ENCODE measurements around the gene KCNH4.
"Not testable (repeated sequence)": the region's sequence is repeated elsewhere in the genome, so short reads cannot be mapped to it uniquely, and the experiment has no call there.

KCNH4 gene

GRCh38 chr17:42193969-42194899, 13.3 kb upstream of the KCNH4 start, which contains the start of gene GHDC:
GHDC (minus strand) TSS chr17:42194494; CDS start chr17:42193581, 913 bp downstream.
- peak; percentile 32 for DNase-seq (ENCODE audit: low read depth, low spot score)

- DNase-seq (ENCODE audit: low read depth, low spot score): no peak
Observed at GRCh38 chr17:42193216-42193968, 12.4 kb upstream of the KCNH4 start.

- no peak for DNase-seq (ENCODE audit: low read depth, low spot score)
Observed at GRCh38 chr17:42192189-42193126, 11.5 kb upstream of the KCNH4 start.

- no peak for DNase-seq (ENCODE audit: low read depth, low spot score)
Observed at GRCh38 chr17:42191275-42191608, 10.3 kb upstream of the KCNH4 start.

GRCh38 chr17:42190491-42191274, 9.7 kb upstream of the KCNH4 start:
- no peak for DNase-seq (ENCODE audit: low read depth, low spot score)

- no peak for DNase-seq (ENCODE audit: low read depth, low spot score)
Observed at GRCh38 chr17:42189651-42189965, 8.7 kb upstream of the KCNH4 start.

- DNase-seq (ENCODE audit: low read depth, low spot score): no peak
Observed at GRCh38 chr17:42188749-42189650, 8.1 kb upstream of the KCNH4 start.

- DNase-seq (ENCODE audit: low read depth, low spot score): no peak
Observed at GRCh38 chr17:42187833-42188232, 6.9 kb upstream of the KCNH4 start.

GRCh38 chr17:42186191-42186590, 5.2 kb upstream of the KCNH4 start:
- DNase-seq (ENCODE audit: low read depth, low spot score): not testable (repeated sequence)

GRCh38 chr17:42185621-42185930, 4.6 kb upstream of the KCNH4 start:
- DNase-seq (ENCODE audit: low read depth, low spot score): no peak

- no peak for DNase-seq (ENCODE audit: low read depth, low spot score)
Observed at GRCh38 chr17:42184713-42185620, 4.0 kb upstream of the KCNH4 start, which contains the start of gene HCRT. HCRT (minus strand) TSS chr17:42185452; CDS start chr17:42185365, 87 bp downstream.

GRCh38 chr17:42183741-42184711, 3.1 kb upstream of the KCNH4 start:
- DNase-seq (ENCODE audit: low read depth, low spot score): peak; percentile 17

GRCh38 chr17:42182927-42183734, 2.2 kb upstream of the KCNH4 start:
- no peak for DNase-seq (ENCODE audit: low read depth, low spot score)

GRCh38 chr17:42181851-42182207, 887 bp upstream of the KCNH4 start:
- DNase-seq (ENCODE audit: low read depth, low spot score): no peak

- DNase-seq (ENCODE audit: low read depth, low spot score): no peak
Observed at GRCh38 chr17:42180411-42180921, 476 bp downstream of the KCNH4 start.

GRCh38 chr17:42179911-42180410, 981 bp downstream of the KCNH4 start:
- no peak for DNase-seq (ENCODE audit: low read depth, low spot score)

GRCh38 chr17:42179335-42179734, 1.6 kb downstream of the KCNH4 start:
- DNase-seq (ENCODE audit: low read depth, low spot score): no peak

Data from smooth muscle cell of the brain vasculature (primary cell).